ENCODE data around the gene DLX5.
"Not testable (repeated sequence)": the region's sequence is repeated elsewhere in the genome, so short reads cannot be mapped to it uniquely, and the experiment has no call there.

The DLX5 gene

GRCh38 chr7:97024209-97025129 lies at the start of gene DLX5:
Gene DLX5, minus strand, starts transcription at chr7:97024831. Its CDS starts 208 bp downstream, at chr7:97024623.
- peak in 1 of 2 experiments; percentile 28 for DNase-seq

GRCh38 chr7:97072025-97072424 lies 47.4 kb upstream of the DLX5 start:
- not testable (repeated sequence) for DNase-seq

GRCh38 chr7:97064972-97065587 lies 40.4 kb upstream of the DLX5 start:
- DNase-seq, result peak in 1 of 2 experiments; percentile 42

GRCh38 chr7:97064020-97064419 lies 39.4 kb upstream of the DLX5 start:
- DNase-seq, result no peak

- no peak for DNase-seq
Observed at GRCh38 chr7:97043281-97043680, 18.6 kb upstream of the DLX5 start.

- no peak for DNase-seq
Observed at GRCh38 chr7:97039374-97040065, 14.9 kb upstream of the DLX5 start.

GRCh38 chr7:97034213-97034852 lies 9.7 kb upstream of the DLX5 start:
- DNase-seq, result not testable (repeated sequence)

- DNase-seq, result peak; percentile 33 to 66
Observed at GRCh38 chr7:97027427-97028234, 3.0 kb upstream of the DLX5 start.

GRCh38 chr7:97026715-97027426 lies 2.2 kb upstream of the DLX5 start:
- DNase-seq, result no peak

- DNase-seq, result no peak
Observed at GRCh38 chr7:97025983-97026714, 1.5 kb upstream of the DLX5 start.

- DNase-seq, result no peak
Observed at GRCh38 chr7:97025130-97025499, 484 bp upstream of the DLX5 start.

GRCh38 chr7:97022491-97023306 lies 1.9 kb downstream of the DLX5 start:
- no peak for DNase-seq

GRCh38 chr7:97021747-97022490 lies 2.7 kb downstream of the DLX5 start:
- DNase-seq, result no peak

- no peak for DNase-seq
Observed at GRCh38 chr7:97020996-97021746, 3.5 kb downstream of the DLX5 start.

GRCh38 chr7:97020601-97020995 lies 4.0 kb downstream of the DLX5 start:
- no peak for DNase-seq

- DNase-seq, result no peak
Observed at GRCh38 chr7:97019710-97020225, 4.9 kb downstream of the DLX5 start.

GRCh38 chr7:97018791-97019531 lies 5.7 kb downstream of the DLX5 start:
- no peak for DNase-seq

Data from SW 1271 (cell line).